ENCODE data around the gene FTO. TPM values are rescaled to one million over a fixed set of nuclear protein-coding genes. Genes with fewer than 3 reads are reported as not detected.

Gene FTO
- total and polyA plus RNA-seq, 2 of the 8 experiments (the other 6 are each of a cell fraction or from before 2014, with no cell fraction given), result 34.5 to 59.8 TPM

- Histone ChIP-seq H3K79me2 (ENCODE audit: control insufficient read depth in 1 of 2, insufficient read depth in 2 of 2, low read length in 2 of 2) (no peaks in the 10 kb centered on the region), H2AK5ac (ENCODE audit: low read depth, low read length) (no peak overlapping the region), H2BK5ac (ENCODE audit: low read depth, low read length) (no peak overlapping the region), H3K4me2 (ENCODE audit: insufficient read depth in 1 of 2, low read depth in 2 of 2, low read length in 2 of 2) (no peak overlapping the region), H3K36me3 (ENCODE audit: control insufficient read depth in 2 of 4, insufficient read depth in 4 of 4, low read length in 3 of 4) (no peaks in the 10 kb centered on the region), H3K23ac (ENCODE audit: insufficient read length) (no peak overlapping the region), H2BK120ac (replicated peaks; ENCODE audit: low read depth, low read length) (no peak overlapping the region), H3K18ac (ENCODE audit: extremely low read depth, low read length) (no peak overlapping the region), H2BK12ac (ENCODE audit: low read depth, low read length) (no peak overlapping the region), H3K56ac (replicated peaks; ENCODE audit: insufficient read length, low read depth, low read length) (no peak overlapping the region), H2AFZ (ENCODE audit: low read length) (no peak overlapping the region), H3K27me3 (replicated peaks in 1 of 4; ENCODE audit: control insufficient read depth in 3 of 4, extremely low read depth in 1 of 4, insufficient read depth in 3 of 4, low read length in 3 of 4) (no peaks in the 10 kb centered on the region), H4K20me1 (replicated peaks in 1 of 2; ENCODE audit: control insufficient read depth in 1 of 2, insufficient read depth in 2 of 2, low read length in 2 of 2) (no peaks in the 10 kb centered on the region), H3K9me3 (ENCODE audit: insufficient read depth in 2 of 2, low read depth in 1 of 2, low read length in 1 of 2) (0 out of 4 replicates have a peak, but pooled peaks cover 0 to 3% of the 10 kb centered on the region in 2 experiments), H3K4ac (replicated peaks; ENCODE audit: insufficient read length, low read depth, low read length) (no peak overlapping the region), H3K14ac (ENCODE audit: insufficient read length) (no peak overlapping the region), H3K23me2 (ENCODE audit: low read depth, low read length) (no peaks in the 10 kb centered on the region), H4K8ac (ENCODE audit: extremely low read depth, insufficient read depth, low read length) (no peak overlapping the region), H3K4me3 (ENCODE audit: extremely low read depth in 1 of 4, insufficient read depth in 2 of 4, low read depth in 3 of 4, low read length in 4 of 4) (no peak overlapping the region), H3K27ac (ENCODE audit: low read depth, low read length) (no peak overlapping the region), H2BK15ac (ENCODE audit: low read length) (no peak overlapping the region), H4K91ac (replicated peaks; ENCODE audit: insufficient read length, low read length) (no peak overlapping the region), H2BK20ac (ENCODE audit: low read length) (no peak overlapping the region), H3K9ac (replicated peaks in 1 of 4; ENCODE audit: extremely low read depth in 1 of 4, low read depth in 3 of 4, low read length in 3 of 4) (no peak overlapping the region), H3K4me1 (replicated peaks in 1 of 4; ENCODE audit: control insufficient read depth in 3 of 4, insufficient read depth in 4 of 4, low read length in 3 of 4) (0 out of 7 replicates have a peak, but pooled peaks cover 0 to 2% (median 0%) of the 10 kb centered on the region in 4 experiments), H3K79me1 (ENCODE audit: low read depth, low read length) (no peaks in the 10 kb centered on the region), H4K5ac (ENCODE audit: insufficient read length, low read depth, low read length) (no peak overlapping the region)
- ChIA-PET POLR2A (ENCODE audit: partially characterized antibody) (interaction anchor here (1.0 kb wide), 1 partner anchor 18 kb away, joined by 3 read pairs; no protein-coding TSS in a partner anchor), CTCF (ENCODE audit: partially characterized antibody) (interaction anchor here (0.6 to 1.5 kb wide), 3 partner anchors 10 to 80 kb away, joined by 3 to 4 read pairs (median 3); no protein-coding TSS in a partner anchor)
- FAIRE-seq (no peak), DNase-seq (ENCODE audit: low read depth in 1 of 2, low spot score in 2 of 2) (no peak)
- TF ChIP-seq BRCA1 (IDR thresholded peaks at IDR 0.05; ENCODE audit: low read depth, low read length), result no peak
- TF ChIP-seq KDM4A (IDR thresholded peaks at IDR 0.05; ENCODE audit: low read depth, low read length, severe bottlenecking), result no peak
- TF ChIP-seq TAF7 (optimal IDR thresholded peaks at IDR 0.05; ENCODE audit: borderline replicate concordance, low read depth, low read length), result no peak
- TF ChIP-seq, protein P1, sequence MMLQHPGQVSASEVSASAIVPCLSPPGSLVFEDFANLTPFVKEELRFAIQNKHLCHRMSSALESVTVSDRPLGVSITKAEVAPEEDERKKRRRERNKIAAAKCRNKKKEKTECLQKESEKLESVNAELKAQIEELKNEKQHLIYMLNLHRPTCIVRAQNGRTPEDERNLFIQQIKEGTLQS (IDR thresholded peaks at IDR 0.05; ENCODE audit: insufficient read depth, low read depth, low read length), result no peak
- no peak for TF ChIP-seq RXRA (IDR thresholded peaks at IDR 0.05; ENCODE audit: insufficient read depth, low read depth, low read length)
- TF ChIP-seq SIN3A (conservative IDR thresholded peaks at IDR 0.05 in 1 of 2, IDR thresholded peaks at IDR 0.05 in 1 of 2; ENCODE audit: low read depth in 1 of 2, low read length in 2 of 2), result no peak
- no peak for TF ChIP-seq CHD1 (IDR thresholded peaks at IDR 0.05; ENCODE audit: low read depth, low read length)
- TF ChIP-seq POLR2AphosphoS5 (IDR thresholded peaks at IDR 0.05; ENCODE audit: low read depth, low read length), result no peak
- no peak for TF ChIP-seq KDM1A (IDR thresholded peaks at IDR 0.05; ENCODE audit: borderline replicate concordance, low read length)
- TF ChIP-seq SP4 (IDR thresholded peaks at IDR 0.05; ENCODE audit: low read length), result no peak
- TF ChIP-seq POLR2A (IDR thresholded peaks at IDR 0.05; ENCODE audit: control extremely low read depth in 1 of 2, low read depth in 2 of 2, low read length in 2 of 2), result no peak
- no peak for TF ChIP-seq RBBP5 (IDR thresholded peaks at IDR 0.05; ENCODE audit: borderline replicate concordance, low read depth, low read length)
- TF ChIP-seq TEAD4 (IDR thresholded peaks at IDR 0.05; ENCODE audit: low read depth, low read length), result no peak
- TF ChIP-seq ASH2L (IDR thresholded peaks at IDR 0.05; ENCODE audit: low read length), result no peak
- WGBS, 2 experiments (ENCODE audit: extremely low coverage in 1 of 2, insufficient coverage in 1 of 2, insufficient read length in 1 of 2, insufficient replicate concordance in 2 of 2, low coverage in 1 of 2, low lambda C conversion rate in 2 of 2, missing lambda C conversion rate in 1 of 2), result 94% methylated on average over 4 of the region's 4 CpGs; no CpG with 5 or more reads in 1 of the 2 experiments
These were observed 438.8 kb downstream of the FTO start for GRCh38 chr16:54142787-54143186.

All from H1 (cell line).